Measurements from ENCODE around the gene TJP2. TPM values are rescaled to one million over a fixed set of nuclear protein-coding genes. Genes with fewer than 3 reads are reported as not detected.

TJP2 gene
- total and polyA plus RNA-seq, 2 of the 4 experiments (the other 2 are of a cell fraction): 38.3 to 49.3 TPM

- Histone ChIP-seq H4K5ac (ENCODE audit: low read depth, low read length) (no peak overlapping the region), H2AFZ (replicated peaks; ENCODE audit: low read length, poor library complexity) (no peak overlapping the region), H3K56ac (ENCODE audit: extremely low read depth, insufficient read depth, low read length) (no peak overlapping the region), H2AK5ac (ENCODE audit: low read depth, low read length) (no peak overlapping the region), H2BK15ac (ENCODE audit: low read depth, low read length) (no peak overlapping the region), H2BK20ac (ENCODE audit: low read depth, low read length) (no peak overlapping the region), H3K9ac (ENCODE audit: low read depth, low read length) (no peak overlapping the region), H3K36me3 (ENCODE audit: control insufficient read depth, insufficient read depth, low read length) (no peaks in the 10 kb centered on the region), H2BK120ac (ENCODE audit: low read depth, low read length) (no peak overlapping the region), H3K4me3 (ENCODE audit: insufficient read depth, low read depth, low read length) (no peak overlapping the region), H3K9me3 (ENCODE audit: control insufficient read depth, insufficient read depth, low read length) (no peaks in the 10 kb centered on the region), H4K8ac (ENCODE audit: low read depth in 2 of 2, low read length in 2 of 2) (no peak overlapping the region; a peak in 1 of 4 replicates), H3K14ac (replicated peaks; ENCODE audit: low read depth, low read length) (no peak overlapping the region), H3K79me1 (ENCODE audit: low read depth in 1 of 2, low read length in 2 of 2) (peaks cover 32 to 72% of the 10 kb centered on the region in 2 experiments), H4K91ac (ENCODE audit: insufficient read depth, low read depth, low read length) (no peak overlapping the region), H3K18ac (ENCODE audit: low read depth, low read length) (no peak overlapping the region), H3K23ac (ENCODE audit: low read depth, low read length) (no peak overlapping the region), H2AK9ac (replicated peaks; ENCODE audit: low read depth, low read length, poor library complexity) (no peak overlapping the region), H3K27ac (ENCODE audit: insufficient read depth, low read length) (no peak overlapping the region), H3K27me3 (ENCODE audit: control insufficient read depth, insufficient read depth, low read length) (no peaks in the 10 kb centered on the region), H3K4me1 (ENCODE audit: control insufficient read depth, insufficient read depth, low read length) (no peaks in the 10 kb centered on the region; the same call in 1 of the 2 replicates), H3K4ac (ENCODE audit: low read depth, low read length) (no peak overlapping the region), H3K9me1 (ENCODE audit: insufficient read depth, low read length) (peaks cover 17% of the 10 kb centered on the region), H3K4me2 (ENCODE audit: low read depth, low read length) (no peak overlapping the region), H4K20me1 (ENCODE audit: insufficient read depth, low read length) (peaks cover 16% of the 10 kb centered on the region; the same call in 1 of the 2 replicates), H2BK5ac (ENCODE audit: low read depth, low read length, poor library complexity, severe bottlenecking) (no peak overlapping the region)
- peak; percentile 76 for ATAC-seq (ENCODE audit: low read depth)
- ChIA-PET POLR2A (ENCODE audit: unreplicated experiment) (no interaction called here), CTCF (interaction anchor here (0.9 to 1.5 kb wide), 3 partner anchors 9 to 163 kb away, joined by 3 to 5 read pairs (median 4); partner anchors contain the start of gene FXN)
- intact Hi-C loops (cut with micrococcal nuclease) (no loop called here), dilution Hi-C loops (cut with HindIII; ENCODE audit: low sequenced_read_pairs, unreplicated experiment) (no loop called here), in situ Hi-C loops (cut with MboI; ENCODE audit: low sequenced_read_pairs) (loop anchor here (5.0 kb wide), 1 partner anchor 141 kb away; no protein-coding TSS in a partner anchor)
- TF ChIP-seq RAD21 (IDR thresholded peaks at IDR 0.05; ENCODE audit: low read length): no peak
- peak; percentile 70; the same call in 1 of the 2 replicates for TF ChIP-seq MAFK (IDR thresholded peaks at IDR 0.05; ENCODE audit: low read depth, low read length)
- no TSS peak for BruUV-seq (replicated peaks)
- no CpG with 5 or more reads among the region's 7 CpGs for WGBS, 2 experiments (ENCODE audit: extremely low coverage in 2 of 2, insufficient read length in 1 of 2)
- peak; percentile 35 for DNase-seq
Observed at GRCh38 chr9:69198521-69199220, 24.6 kb downstream of the TJP2 start.
